ENCODE measurements around the gene FASTKD3.
A peak's percentile ranks its signal among the peaks of the same experiment; 100 is the strongest.

FASTKD3 gene

DNA sequence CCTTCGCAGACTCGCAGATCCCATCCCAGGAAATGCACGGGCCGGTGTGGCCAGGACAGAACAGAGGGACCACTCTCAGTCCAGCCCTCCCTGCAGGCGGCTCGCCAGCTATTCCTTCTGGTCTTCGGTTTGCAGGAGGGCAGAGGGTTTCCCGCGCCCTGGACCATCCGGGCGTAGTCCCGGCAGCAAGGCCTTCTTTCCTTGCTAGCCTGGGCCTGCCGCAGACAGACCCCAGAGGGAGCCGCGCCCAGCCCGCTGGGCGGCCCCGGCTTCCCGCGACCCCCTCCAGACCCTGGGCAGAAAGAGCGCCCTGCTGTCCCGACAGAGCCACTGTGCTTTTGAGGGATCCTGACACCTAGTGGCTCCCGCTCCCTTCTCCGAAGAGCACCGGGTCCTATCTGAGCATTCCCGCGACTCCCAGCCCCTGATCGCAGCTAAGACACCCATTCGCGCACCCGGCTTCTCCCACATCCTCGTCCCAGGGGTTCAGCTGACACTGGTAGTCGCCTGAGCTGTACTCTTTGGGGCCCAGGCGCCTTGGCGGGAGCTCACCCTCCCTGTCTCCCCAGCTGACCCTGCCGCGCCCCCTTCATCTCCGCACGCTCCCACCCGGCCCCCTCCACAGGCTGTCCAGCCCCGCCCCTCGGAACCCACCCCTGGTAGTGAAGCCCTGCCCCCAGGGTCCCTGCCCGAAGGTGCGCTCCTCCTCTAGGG, 19.0 kb downstream of the FASTKD3 start:
- DNase-seq = peak in 2 of 6 experiments; percentile 28 to 41

DNA sequence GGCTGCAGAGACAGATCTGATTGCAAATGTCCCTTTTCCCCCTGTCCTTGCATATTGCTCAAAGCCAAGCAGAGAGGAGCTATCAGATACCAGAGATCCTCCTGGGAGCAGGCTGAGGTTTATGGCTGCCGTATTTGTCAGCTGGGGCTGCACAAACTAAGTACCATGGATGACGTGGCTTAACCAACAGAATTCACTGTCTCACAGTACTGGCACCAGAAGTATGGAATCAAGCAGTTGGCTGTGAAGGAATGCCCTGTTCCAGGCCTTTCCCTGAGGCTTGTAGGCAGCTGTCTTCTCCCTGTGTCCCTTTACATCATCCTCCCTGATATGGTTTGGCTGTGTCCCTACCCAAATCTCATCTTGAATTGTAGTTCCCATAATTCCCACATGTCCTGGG, 20.5 kb downstream of the FASTKD3 start:
- DNase-seq = no peak

- no peak for DNase-seq
Observed at GRCh38 chr5:7846327-7846726, 22.5 kb downstream of the FASTKD3 start.

DNA sequence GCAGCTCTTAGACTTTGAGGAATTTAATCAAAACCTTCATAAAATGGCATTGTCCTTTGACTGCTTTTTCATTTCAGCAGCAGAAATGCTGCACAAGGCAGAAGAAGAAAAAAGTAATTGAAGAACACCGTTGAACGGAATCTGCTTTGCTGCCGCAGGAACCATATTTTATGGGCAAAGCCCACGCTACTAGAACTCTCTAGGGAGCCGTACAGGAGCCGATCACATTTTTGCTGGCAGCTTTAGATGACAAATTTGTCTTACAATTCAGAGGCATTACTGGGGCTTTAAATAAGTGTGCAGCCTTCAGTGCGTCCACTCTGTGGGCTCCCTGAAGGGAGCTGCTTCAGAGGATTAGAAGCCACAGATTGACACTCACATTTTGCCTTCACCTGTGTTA, 23.3 kb downstream of the FASTKD3 start:
- DNase-seq = no peak

DNA sequence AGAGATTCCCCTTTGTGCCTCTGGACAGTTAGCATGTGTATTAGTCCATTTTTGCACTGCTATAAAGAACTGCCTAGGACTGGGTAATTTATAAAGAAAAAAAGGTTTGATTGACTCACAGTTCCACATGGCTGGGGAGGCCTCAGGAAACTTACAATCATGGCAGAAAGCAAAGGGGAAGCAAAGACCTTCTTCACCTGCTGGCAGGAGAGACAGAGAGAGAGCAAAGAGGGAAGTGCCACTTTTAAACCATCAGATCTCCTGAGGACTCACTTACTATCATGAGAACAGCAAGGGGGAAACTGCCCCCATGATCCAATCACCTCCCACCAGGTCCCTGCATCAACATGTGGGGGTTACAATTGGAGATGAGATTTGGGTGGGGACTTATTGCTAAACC, 23.9 kb downstream of the FASTKD3 start:
- DNase-seq = no peak

DNA sequence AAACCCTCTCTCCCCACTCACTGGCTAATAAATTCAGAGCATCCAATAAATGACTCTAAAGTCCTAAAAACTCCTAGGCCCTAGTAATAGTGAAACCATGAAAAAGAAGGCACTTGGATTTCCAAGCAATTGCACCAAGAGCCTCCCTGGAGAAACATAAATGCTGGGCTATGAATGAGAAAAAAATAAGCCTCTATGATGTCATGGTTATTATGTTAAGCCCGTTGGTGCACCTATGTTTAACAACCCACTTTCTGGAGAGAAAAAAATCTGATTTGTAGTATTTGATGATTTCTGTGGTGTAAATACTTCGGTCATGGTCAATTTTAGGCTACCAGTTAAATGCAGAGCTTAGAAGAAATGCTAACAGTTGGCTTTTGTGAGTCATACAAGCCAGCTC, 26.3 kb downstream of the FASTKD3 start:
- DNase-seq = no peak

- no peak for DNase-seq
Observed at GRCh38 chr5:7837403-7837802, 31.4 kb downstream of the FASTKD3 start.

- DNase-seq = no peak
Observed at GRCh38 chr5:7834982-7835381, 33.8 kb downstream of the FASTKD3 start.

DNA sequence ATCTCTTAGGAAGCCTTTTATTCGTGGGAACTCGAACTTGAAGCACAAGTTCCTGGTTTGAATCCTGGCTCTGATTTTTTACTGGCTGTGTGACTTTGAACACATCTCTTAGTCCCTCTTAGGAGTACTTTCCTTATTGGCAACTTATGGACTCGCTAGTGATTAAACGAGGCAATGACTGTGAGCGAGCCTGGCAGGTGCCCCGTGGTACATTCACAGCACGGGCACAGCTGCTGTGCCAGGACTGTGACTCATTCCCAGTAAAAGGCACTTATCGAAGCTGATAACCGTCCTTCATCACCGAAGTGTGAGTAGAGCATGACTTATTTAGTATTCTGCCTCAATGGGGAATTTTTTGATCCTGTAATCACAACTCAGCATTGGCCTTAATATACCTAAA, 40.6 kb downstream of the FASTKD3 start:
- DNase-seq = no peak

DNA sequence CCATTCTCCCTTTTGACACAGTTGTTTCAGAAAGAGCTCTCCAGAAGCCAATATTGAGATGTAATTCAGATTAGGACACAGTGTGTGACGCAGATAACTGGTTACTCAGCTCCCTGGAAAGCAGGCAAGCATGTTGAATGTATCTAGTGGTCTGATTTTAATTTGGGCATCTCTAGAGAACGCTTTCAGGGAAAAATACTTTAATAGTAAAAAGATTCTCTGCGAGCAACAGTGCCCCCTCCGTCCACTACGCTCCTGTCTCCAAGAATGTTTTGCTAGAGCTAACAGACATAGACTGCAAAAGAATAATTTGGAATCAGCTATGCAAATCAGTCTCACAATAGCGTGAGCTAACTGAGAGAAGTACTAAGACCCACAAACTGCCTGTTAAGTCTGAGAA, 41.2 kb downstream of the FASTKD3 start:
- no peak for DNase-seq

DNA sequence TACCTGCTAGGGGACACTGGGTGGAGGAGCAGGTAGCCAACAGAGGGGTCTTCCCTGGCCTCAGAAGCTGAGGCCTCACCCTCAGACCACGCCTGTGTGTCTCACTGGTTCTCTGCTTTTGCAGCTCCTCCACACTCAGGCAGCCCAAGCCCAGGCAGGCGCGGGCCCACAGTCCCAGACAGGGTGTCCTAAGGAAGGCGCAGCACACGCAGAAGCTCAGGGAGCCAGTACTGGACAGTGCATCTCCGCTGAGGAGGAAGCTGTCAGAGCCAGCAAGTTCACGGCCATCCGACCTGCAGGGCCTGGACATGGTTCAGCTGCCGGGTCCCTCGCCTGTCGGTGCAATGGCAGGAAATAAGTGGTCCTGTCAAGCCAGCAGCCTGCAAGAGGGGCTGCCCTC, 43.2 kb downstream of the FASTKD3 start:
- no peak for DNase-seq

GRCh38 chr5:7824995-7825394, 43.8 kb downstream of the FASTKD3 start:
- no peak for DNase-seq

DNA sequence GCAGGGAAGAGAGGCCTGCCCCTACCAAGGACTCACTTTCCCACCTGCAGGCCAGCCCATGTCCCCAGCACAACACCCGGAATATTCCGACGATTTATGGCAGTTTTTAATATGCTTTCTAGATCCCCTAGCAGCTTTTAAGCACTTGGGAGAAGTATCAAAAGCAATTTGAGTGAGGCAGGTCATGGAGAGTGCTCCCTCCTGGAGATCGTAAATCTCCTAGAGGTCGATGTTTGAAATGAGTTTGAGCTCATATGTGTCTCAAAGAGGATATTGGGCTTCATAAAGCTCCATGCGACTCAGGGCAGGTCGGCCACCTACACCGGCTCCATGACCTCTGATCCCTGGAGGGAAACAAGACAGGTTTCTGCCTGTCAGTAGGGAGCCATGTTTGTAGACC, 45.2 kb downstream of the FASTKD3 start:
- no peak for DNase-seq

GRCh38 chr5:7822449-7822848, 46.4 kb downstream of the FASTKD3 start:
- DNase-seq = no peak

- DNase-seq = no peak
Observed at GRCh38 chr5:7816535-7816901, 52.3 kb downstream of the FASTKD3 start.

GRCh38 chr5:7815892-7816534, 52.8 kb downstream of the FASTKD3 start:
- peak in 4 of 6 experiments; percentile 12 to 27 (median 19) for DNase-seq

DNA sequence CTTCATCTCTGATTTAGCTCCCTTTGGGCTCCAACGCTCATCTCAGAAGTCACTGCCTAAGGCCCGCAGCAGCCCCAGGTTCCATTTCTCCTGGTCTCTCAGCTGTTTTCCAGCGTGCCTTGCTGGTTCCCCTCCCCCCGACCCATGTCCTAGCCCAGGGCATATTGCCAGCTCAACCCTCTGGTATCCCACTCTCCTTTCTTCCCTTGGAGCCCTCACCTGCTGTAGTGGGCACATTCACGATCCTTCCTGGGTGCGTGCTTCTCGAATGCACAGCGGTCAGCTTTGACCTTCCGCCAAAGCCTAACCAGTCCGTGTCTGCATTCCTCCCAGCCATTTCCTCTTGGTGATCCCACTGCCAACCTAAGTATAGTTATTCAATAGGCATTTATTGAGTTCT, 54.0 kb downstream of the FASTKD3 start:
- DNase-seq = no peak

DNA sequence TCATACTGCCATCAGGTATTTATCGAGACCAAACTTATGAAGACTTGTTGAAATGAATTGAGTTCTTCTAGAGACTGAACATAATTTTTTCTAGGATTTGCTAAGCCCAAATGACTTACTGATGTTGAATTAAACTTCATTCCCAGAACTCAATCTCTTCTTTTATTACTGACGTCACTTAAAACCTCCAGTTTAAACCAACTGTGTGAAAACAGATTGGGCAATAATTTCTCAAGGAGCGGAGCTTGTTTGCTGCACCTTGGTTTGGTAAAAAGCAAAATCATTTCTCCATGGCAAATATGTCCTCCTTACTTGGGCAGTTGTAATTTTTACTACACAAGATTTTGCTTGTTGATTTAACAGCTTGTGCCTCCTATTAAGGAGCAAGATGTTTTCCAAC, 55.3 kb downstream of the FASTKD3 start:
- no peak for DNase-seq

DNA sequence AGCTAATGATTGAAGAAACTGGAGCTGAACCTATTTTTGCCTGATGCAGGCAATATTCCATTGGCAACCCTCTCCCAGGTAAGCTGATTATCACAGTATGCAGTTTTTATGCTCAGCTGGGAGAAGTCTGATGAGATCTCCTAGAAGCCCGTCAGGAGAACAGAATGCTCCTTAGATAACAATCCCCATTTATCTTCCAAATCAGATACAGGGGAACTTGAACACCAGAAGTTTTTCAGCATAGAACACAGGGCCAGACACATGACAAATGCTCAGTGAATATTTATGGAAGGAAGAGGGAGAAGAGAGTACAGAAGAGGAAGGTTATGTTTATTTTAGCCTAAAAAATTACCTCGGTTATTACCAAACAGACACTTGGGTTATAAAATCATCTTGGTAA, 55.8 kb downstream of the FASTKD3 start:
- no peak for DNase-seq

DNA sequence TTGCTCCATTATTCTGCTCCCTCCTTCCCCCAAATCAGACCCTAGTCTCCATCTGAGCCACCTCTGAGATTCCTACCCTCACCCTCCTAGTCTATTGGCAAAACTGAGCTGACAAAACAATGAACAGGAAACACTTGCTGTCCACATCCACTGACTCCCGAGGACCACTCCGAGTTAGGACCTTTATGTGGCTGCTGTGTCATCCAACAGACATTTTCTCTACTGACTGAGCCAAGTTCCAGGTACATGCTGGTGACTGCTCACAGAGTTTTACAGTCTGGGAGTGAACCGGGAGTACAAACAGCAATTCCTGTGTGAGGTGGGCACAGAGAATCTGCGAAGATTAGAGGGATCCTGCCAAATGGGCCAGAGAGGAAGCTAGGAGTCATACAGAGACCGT, 57.1 kb downstream of the FASTKD3 start:
- DNase-seq = no peak
